Muscle layer of duodenum (tissue), 2 donors: ENCODE measurements around the gene CYBA.
A peak's percentile ranks its signal among the peaks of the same experiment; 100 is the strongest.

Source experiments
- H3K27ac ChIP-seq: one replicate; pipeline ENCODE4 v1.7.0; 2013; ENCODE audit warnings: mild to moderate bottlenecking, low read length
- H3K27me3 ChIP-seq: one replicate; pipeline ENCODE4 v1.7.0; 2013; ENCODE audit warnings: low read depth, mild to moderate bottlenecking, control low read depth, low read length
- H3K36me3 ChIP-seq, 2 donors: one replicate each; pipeline ENCODE4 v1.7.0; 2013; ENCODE audit warnings: low read length in 2 of 2, control low read depth in 1 of 2, mild to moderate bottlenecking in 1 of 2; ENCODE audit not compliant: insufficient read depth in 2 of 2, control insufficient read depth in 1 of 2
- H3K4me1 ChIP-seq, 2 donors: one replicate each; pipeline ENCODE4 v1.7.0; 2013; ENCODE audit warnings: low read length in 2 of 2, mild to moderate bottlenecking in 2 of 2, control low read depth in 1 of 2, moderate library complexity in 1 of 2; ENCODE audit not compliant: insufficient read depth in 2 of 2, control insufficient read depth in 1 of 2
- H3K4me3 ChIP-seq, 2 donors: one replicate each; pipeline ENCODE4 v1.7.0; 2013; ENCODE audit warnings: low read length in 2 of 2, low read depth in 1 of 2, mild to moderate bottlenecking in 1 of 2
- H3K9me3 ChIP-seq, 2 donors: one replicate each; pipeline ENCODE4 v1.7.0; 2013; ENCODE audit warnings: low read length in 2 of 2, control low read depth in 1 of 2, mild to moderate bottlenecking in 1 of 2; ENCODE audit not compliant: control insufficient read depth in 1 of 2
- donor health status: healthy.

CYBA gene

GRCh38 chr16:88650749-88651275 is at the start of gene CYBA:
TSS of gene CYBA (minus strand) at chr16:88651053. CDS start at chr16:88651013, 40 bp downstream.
- H3K27ac ChIP-seq = peak within 1 kb of the TSS; percentile 67
- peak within 1 kb of the TSS; percentile 68 to 80 for H3K4me3 ChIP-seq

GRCh38 chr16:88700322-88700635 is 49.4 kb upstream of the CYBA start:
- H3K4me1 ChIP-seq = peaks cover 4 to 39% of the 10 kb centered on the region in 2 donors
- H3K27me3 ChIP-seq = no peaks in the 10 kb centered on the region
- H3K4me3 ChIP-seq = peak overlapping the region in 1 of 2 donors; percentile 25
- H3K27ac ChIP-seq = no peak overlapping the region
- H3K9me3 ChIP-seq = no peaks in the 10 kb centered on the region
- peaks cover 0 to 56% of the 10 kb centered on the region in 2 donors for H3K36me3 ChIP-seq

More at GRCh38 chr16:88650749-88651275, at the start of gene CYBA:
- peaks cover 4 to 20% of the 10 kb centered on the region in 2 donors for H3K4me1 ChIP-seq
- no peaks in the 10 kb centered on the region for H3K27me3 ChIP-seq
- peaks cover 5 to 32% of the 10 kb centered on the region in 2 donors for H3K36me3 ChIP-seq
- no peaks in the 10 kb centered on the region for H3K9me3 ChIP-seq

GRCh38 chr16:88699180-88699579 is 48.3 kb upstream of the CYBA start:
- Histone ChIP-seq H3K27ac (no peak overlapping the region), H3K36me3 (peaks cover 0 to 56% of the 10 kb centered on the region in 2 donors), H3K4me1 (peaks cover 0 to 32% of the 10 kb centered on the region in 2 donors)

GRCh38 chr16:88698646-88699045 is 47.8 kb upstream of the CYBA start:
- Histone ChIP-seq H3K27me3 (no peaks in the 10 kb centered on the region), H3K36me3 (peaks cover 0 to 56% of the 10 kb centered on the region in 2 donors), H3K4me1 (peaks cover 0 to 32% of the 10 kb centered on the region in 2 donors), H3K27ac (no peak overlapping the region), H3K4me3 (no peak overlapping the region), H3K9me3 (no peaks in the 10 kb centered on the region)

More at GRCh38 chr16:88699180-88699579, 48.3 kb upstream of the CYBA start:
- Histone ChIP-seq H3K9me3 (no peaks in the 10 kb centered on the region), H3K27me3 (no peaks in the 10 kb centered on the region), H3K4me3 (no peak overlapping the region)

- Histone ChIP-seq H3K27me3 (no peaks in the 10 kb centered on the region), H3K4me1 (peaks cover 0 to 28% of the 10 kb centered on the region in 2 donors), H3K27ac (no peak overlapping the region), H3K9me3 (no peaks in the 10 kb centered on the region), H3K36me3 (peaks cover 0 to 56% of the 10 kb centered on the region in 2 donors), H3K4me3 (no peak overlapping the region)
Measured at GRCh38 chr16:88697831-88698615, 47.2 kb upstream of the CYBA start.

- Histone ChIP-seq H3K27ac (no peak overlapping the region), H3K27me3 (no peaks in the 10 kb centered on the region), H3K36me3 (peaks cover 0 to 56% of the 10 kb centered on the region in 2 donors), H3K4me1 (peaks cover under 1 to 23% of the 10 kb centered on the region in 2 donors), H3K9me3 (no peaks in the 10 kb centered on the region), H3K4me3 (no peak overlapping the region)
Measured at GRCh38 chr16:88697116-88697830, 46.4 kb upstream of the CYBA start.

- Histone ChIP-seq H3K27ac (no peak overlapping the region), H3K4me1 (peaks cover 2 to 19% of the 10 kb centered on the region in 2 donors)
Measured at GRCh38 chr16:88696441-88696840, 45.6 kb upstream of the CYBA start.

GRCh38 chr16:88695753-88696152 is 44.9 kb upstream of the CYBA start:
- H3K27ac ChIP-seq = no peak overlapping the region

More at GRCh38 chr16:88696441-88696840, 45.6 kb upstream of the CYBA start:
- Histone ChIP-seq H3K27me3 (no peaks in the 10 kb centered on the region), H3K4me3 (no peak overlapping the region), H3K9me3 (no peaks in the 10 kb centered on the region), H3K36me3 (peaks cover 0 to 56% of the 10 kb centered on the region in 2 donors)

GRCh38 chr16:88695218-88695617 is 44.4 kb upstream of the CYBA start:
- H3K36me3 ChIP-seq = peaks cover 0 to 48% of the 10 kb centered on the region in 2 donors
- no peak overlapping the region for H3K4me3 ChIP-seq
- peaks cover 2 to 10% of the 10 kb centered on the region in 2 donors for H3K4me1 ChIP-seq
- no peak overlapping the region for H3K27ac ChIP-seq
- peaks cover 7% of the 10 kb centered on the region for H3K27me3 ChIP-seq
- H3K9me3 ChIP-seq = no peaks in the 10 kb centered on the region

More at GRCh38 chr16:88695753-88696152, 44.9 kb upstream of the CYBA start:
- Histone ChIP-seq H3K4me1 (peaks cover 2 to 15% of the 10 kb centered on the region in 2 donors), H3K36me3 (peaks cover 0 to 53% of the 10 kb centered on the region in 2 donors), H3K9me3 (no peaks in the 10 kb centered on the region), H3K4me3 (no peak overlapping the region), H3K27me3 (peaks cover 4% of the 10 kb centered on the region)

GRCh38 chr16:88694221-88695087 is 43.6 kb upstream of the CYBA start:
- peaks cover 2 to 4% of the 10 kb centered on the region in 2 donors for H3K4me1 ChIP-seq
- peaks cover 7% of the 10 kb centered on the region for H3K27me3 ChIP-seq
- no peaks in the 10 kb centered on the region for H3K9me3 ChIP-seq
- peaks cover 0 to 40% of the 10 kb centered on the region in 2 donors for H3K36me3 ChIP-seq
- no peak overlapping the region for H3K27ac ChIP-seq
- no peak overlapping the region for H3K4me3 ChIP-seq
